ENCODE measurements around the gene SRGAP1.

DNA sequence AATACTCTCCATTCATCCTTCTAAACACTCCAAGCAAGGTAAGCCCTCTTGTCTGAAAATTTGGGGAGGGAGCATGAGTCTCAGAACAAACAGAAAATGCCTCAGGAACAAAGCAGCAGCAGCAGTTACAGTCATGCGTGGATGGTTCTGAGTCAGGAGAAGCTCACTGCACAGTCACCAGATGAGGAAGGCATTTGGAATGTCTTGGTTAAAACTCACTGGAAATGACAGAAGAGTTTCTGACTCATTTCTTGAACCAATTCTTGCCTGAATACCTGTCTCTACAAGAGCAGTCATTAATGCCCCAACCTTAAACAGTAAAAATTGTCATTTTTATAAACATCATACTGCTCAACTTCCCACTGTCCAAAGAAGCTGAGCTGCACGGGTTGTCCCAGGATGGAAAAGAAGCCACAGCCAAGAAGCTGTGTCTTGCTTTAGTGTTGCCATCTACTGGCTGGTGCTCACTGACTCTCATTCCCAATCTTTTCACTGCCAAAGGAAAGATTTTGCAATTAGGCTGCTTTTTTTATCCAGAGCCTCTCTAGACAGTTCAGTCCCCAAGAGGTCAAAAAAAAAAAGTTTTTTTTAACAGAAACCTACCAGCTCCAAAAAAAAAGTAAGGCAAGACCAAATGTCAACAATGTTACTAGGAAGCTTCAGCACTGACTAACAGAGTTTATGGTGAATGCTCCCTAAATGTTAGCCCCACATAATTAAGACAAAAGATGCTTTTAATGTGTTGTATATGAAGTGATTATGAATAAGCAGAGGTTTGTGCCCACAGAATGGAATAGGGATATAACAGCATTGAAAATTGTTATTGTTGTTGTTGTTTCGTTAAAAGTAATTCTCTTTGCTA is 337.2 kb downstream of the SRGAP1 start:
- TF ChIP-seq, protein P1, sequence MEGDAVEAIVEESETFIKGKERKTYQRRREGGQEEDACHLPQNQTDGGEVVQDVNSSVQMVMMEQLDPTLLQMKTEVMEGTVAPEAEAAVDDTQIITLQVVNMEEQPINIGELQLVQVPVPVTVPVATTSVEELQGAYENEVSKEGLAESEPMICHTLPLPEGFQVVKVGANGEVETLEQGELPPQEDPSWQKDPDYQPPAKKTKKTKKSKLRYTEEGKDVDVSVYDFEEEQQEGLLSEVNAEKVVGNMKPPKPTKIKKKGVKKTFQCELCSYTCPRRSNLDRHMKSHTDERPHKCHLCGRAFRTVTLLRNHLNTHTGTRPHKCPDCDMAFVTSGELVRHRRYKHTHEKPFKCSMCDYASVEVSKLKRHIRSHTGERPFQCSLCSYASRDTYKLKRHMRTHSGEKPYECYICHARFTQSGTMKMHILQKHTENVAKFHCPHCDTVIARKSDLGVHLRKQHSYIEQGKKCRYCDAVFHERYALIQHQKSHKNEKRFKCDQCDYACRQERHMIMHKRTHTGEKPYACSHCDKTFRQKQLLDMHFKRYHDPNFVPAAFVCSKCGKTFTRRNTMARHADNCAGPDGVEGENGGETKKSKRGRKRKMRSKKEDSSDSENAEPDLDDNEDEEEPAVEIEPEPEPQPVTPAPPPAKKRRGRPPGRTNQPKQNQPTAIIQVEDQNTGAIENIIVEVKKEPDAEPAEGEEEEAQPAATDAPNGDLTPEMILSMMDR (IDR thresholded peaks at IDR 0.05) = peak in 5 of 7 experiments; percentile 43 to 66 (median 52)
- TF ChIP-seq POLR2A (IDR thresholded peaks at IDR 0.05) (no peak), EP300 (IDR thresholded peaks at IDR 0.05) (no peak), POLR2AphosphoS5 (IDR thresholded peaks at IDR 0.05) (peak in 2 of 3 donors; percentile 38 to 62)

Data from stomach (tissue), 4 donors.